ENCODE data around the gene C5orf47. TPM values are rescaled to one million over a fixed set of nuclear protein-coding genes. Genes with fewer than 3 reads are reported as not detected.
A peak's percentile ranks its signal among the peaks of the same experiment; 100 is the strongest.

The C5orf47 gene, protein sequence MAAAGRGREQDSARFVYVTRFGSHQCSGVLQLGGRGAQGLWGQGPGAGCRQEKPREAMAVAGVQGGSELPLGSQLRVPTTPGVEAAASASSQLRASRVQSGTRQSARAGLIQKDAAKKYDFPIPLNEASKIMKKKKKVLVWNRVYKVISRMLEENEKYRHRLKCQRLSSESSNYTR
- total RNA-seq (under 1 TPM in 5 of 7 donors, not detected in 2; 0.13 to 0.43 (median 0.22) TPM), polyA plus RNA-seq (not detected)
- long read RNA-seq, donor 1, result 0 reads
- long read RNA-seq, donor 2, result 0 reads

GRCh38 chr5:173988554-173989431, at the start of gene C5orf47:
TSS of gene C5orf47 (plus strand) at chr5:173989170. CDS start at chr5:173989264, 94 bp downstream.
- 92 to 95% (median 94%) methylated on average over 32 to 51 of the region's 51 CpGs for WGBS, 5 donors
- intact Hi-C loops (cut with DNase I; ENCODE audit: low total_unique reads), result no loop called here

GRCh38 chr5:173940269-173940668, 48.7 kb upstream of the C5orf47 start:
- H3K4me3 ChIP-seq, result no peak overlapping the region
- intact Hi-C loops (cut with DNase I; ENCODE audit: low total_unique reads), result no loop called here
- H3K9me3 ChIP-seq, result no peaks in the 10 kb centered on the region
- peak overlapping the region in 4 of 8 donors; percentile 7 to 64 (median 49) for H3K27ac ChIP-seq
- H3K4me1 ChIP-seq, result peaks cover 0 to 75% (median 26%) of the 10 kb centered on the region in 6 donors
- H3K27me3 ChIP-seq (replicated peaks in 1 of 7), result no peaks in the 10 kb centered on the region
- TF ChIP-seq POLR2A (IDR thresholded peaks at IDR 0.05) (no peak), POLR2AphosphoS5 (IDR thresholded peaks at IDR 0.05) (no peak), CTCF (IDR thresholded peaks at IDR 0.05 in 8 of 11, conservative IDR thresholded peaks at IDR 0.05 in 3 of 11) (no peak)
- no peak for DNase-seq
- peaks cover 0 to 22% (median 9%) of the 10 kb centered on the region in 6 donors for H3K36me3 ChIP-seq
- WGBS, 5 donors, result 48 to 90% (median 69%) methylated on average over 2 of the region's 2 CpGs

More at GRCh38 chr5:173988554-173989431, at the start of gene C5orf47:
- Histone ChIP-seq H3K27me3 (replicated peaks in 1 of 7) (peaks cover 0 to 15% (median 0%) of the 10 kb centered on the region in 7 donors), H3K36me3 (no peaks in the 10 kb centered on the region), H3K4me3 (no peak within 1 kb of the TSS), H3K27ac (no peak within 1 kb of the TSS), H3K9me3 (peaks cover 0 to 5% (median 0%) of the 10 kb centered on the region in 8 donors), H3K4me1 (no peaks in the 10 kb centered on the region)
- TF ChIP-seq POLR2A (IDR thresholded peaks at IDR 0.05) (no peak), CTCF (IDR thresholded peaks at IDR 0.05 in 8 of 11, conservative IDR thresholded peaks at IDR 0.05 in 3 of 11) (no peak), POLR2AphosphoS5 (IDR thresholded peaks at IDR 0.05) (no peak)
- no peak for DNase-seq

DNA sequence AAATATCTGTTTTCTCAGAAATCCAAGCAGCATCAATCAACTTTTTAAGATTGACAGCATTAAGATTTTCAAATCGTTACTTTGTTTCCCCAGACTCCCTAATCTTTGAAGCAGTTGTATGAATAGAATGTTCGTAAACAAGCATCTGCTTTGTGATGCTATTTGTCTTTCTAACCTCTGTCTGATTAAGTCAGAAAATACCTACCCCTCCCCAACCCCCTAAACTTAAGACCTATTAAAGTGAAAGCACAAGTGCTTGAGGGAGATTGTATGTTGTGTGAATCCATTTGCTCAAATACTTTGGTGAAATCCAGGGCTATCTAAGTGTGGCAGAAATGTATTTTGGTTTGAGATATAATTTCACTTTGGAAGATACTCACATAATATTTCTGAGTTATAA, 47.9 kb upstream of the C5orf47 start:
- DNase-seq, result no peak
- WGBS, 5 donors, result 93 to 96% (median 96%) methylated on average over 2 of the region's 2 CpGs
- peaks cover 0 to 67% (median 26%) of the 10 kb centered on the region in 6 donors for H3K4me1 ChIP-seq
- no peaks in the 10 kb centered on the region for H3K9me3 ChIP-seq
- no peak overlapping the region for H3K4me3 ChIP-seq
- TF ChIP-seq POLR2A (IDR thresholded peaks at IDR 0.05), result no peak
- no peak for TF ChIP-seq CTCF (IDR thresholded peaks at IDR 0.05 in 8 of 11, conservative IDR thresholded peaks at IDR 0.05 in 3 of 11)
- no peak for TF ChIP-seq POLR2AphosphoS5 (IDR thresholded peaks at IDR 0.05)
- intact Hi-C loops (cut with DNase I; ENCODE audit: low total_unique reads), result no loop called here
- H3K27ac ChIP-seq, result peak overlapping the region in 6 of 8 donors; percentile 58 to 71 (median 64)
- peaks cover 0 to 27% (median 17%) of the 10 kb centered on the region in 6 donors for H3K36me3 ChIP-seq
- no peaks in the 10 kb centered on the region for H3K27me3 ChIP-seq (replicated peaks in 1 of 7)

Measured in spleen (tissue), 13 donors.